Measurements from ENCODE around the gene RGL4. TPM values are rescaled to one million over a fixed set of nuclear protein-coding genes. Genes with fewer than 3 reads are reported as not detected.

The RGL4 gene
- total RNA-seq, 1 donor from 2014 or later: 1.2 TPM

DNA sequence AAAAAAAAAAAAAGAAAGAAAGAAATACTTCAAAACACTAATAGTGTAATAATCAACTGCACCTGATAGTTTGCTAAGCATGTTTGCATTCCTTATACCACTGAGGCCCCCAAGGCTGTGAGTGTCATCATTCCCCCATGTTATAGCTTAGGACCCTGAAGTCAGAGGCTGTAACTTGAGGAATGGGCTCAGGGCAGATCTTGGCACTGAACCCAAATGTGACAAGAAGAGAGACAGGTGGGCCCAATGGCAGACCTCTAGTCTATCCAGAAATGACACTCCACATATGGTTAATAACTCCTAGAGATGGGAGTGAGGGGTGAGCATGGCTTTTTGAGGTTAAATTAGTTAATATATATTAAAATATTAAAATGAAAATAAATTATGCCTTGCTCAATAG is 46.9 kb downstream of the RGL4 start:
- Histone ChIP-seq H3K9me3 (no peaks in the 10 kb centered on the region), H3K4me3 (no peak overlapping the region), H3K4me1 (no peaks in the 10 kb centered on the region), H3K27ac (no peak overlapping the region), H3K27me3 (no peaks in the 10 kb centered on the region), H3K36me3 (peaks cover 9% of the 10 kb centered on the region)
- DNase-seq (no peak), ATAC-seq (no peak)
- intact Hi-C loops (cut with DNase I): no loop called here
- TF ChIP-seq, protein P1, sequence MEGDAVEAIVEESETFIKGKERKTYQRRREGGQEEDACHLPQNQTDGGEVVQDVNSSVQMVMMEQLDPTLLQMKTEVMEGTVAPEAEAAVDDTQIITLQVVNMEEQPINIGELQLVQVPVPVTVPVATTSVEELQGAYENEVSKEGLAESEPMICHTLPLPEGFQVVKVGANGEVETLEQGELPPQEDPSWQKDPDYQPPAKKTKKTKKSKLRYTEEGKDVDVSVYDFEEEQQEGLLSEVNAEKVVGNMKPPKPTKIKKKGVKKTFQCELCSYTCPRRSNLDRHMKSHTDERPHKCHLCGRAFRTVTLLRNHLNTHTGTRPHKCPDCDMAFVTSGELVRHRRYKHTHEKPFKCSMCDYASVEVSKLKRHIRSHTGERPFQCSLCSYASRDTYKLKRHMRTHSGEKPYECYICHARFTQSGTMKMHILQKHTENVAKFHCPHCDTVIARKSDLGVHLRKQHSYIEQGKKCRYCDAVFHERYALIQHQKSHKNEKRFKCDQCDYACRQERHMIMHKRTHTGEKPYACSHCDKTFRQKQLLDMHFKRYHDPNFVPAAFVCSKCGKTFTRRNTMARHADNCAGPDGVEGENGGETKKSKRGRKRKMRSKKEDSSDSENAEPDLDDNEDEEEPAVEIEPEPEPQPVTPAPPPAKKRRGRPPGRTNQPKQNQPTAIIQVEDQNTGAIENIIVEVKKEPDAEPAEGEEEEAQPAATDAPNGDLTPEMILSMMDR (IDR thresholded peaks at IDR 0.05): no peak

DNA sequence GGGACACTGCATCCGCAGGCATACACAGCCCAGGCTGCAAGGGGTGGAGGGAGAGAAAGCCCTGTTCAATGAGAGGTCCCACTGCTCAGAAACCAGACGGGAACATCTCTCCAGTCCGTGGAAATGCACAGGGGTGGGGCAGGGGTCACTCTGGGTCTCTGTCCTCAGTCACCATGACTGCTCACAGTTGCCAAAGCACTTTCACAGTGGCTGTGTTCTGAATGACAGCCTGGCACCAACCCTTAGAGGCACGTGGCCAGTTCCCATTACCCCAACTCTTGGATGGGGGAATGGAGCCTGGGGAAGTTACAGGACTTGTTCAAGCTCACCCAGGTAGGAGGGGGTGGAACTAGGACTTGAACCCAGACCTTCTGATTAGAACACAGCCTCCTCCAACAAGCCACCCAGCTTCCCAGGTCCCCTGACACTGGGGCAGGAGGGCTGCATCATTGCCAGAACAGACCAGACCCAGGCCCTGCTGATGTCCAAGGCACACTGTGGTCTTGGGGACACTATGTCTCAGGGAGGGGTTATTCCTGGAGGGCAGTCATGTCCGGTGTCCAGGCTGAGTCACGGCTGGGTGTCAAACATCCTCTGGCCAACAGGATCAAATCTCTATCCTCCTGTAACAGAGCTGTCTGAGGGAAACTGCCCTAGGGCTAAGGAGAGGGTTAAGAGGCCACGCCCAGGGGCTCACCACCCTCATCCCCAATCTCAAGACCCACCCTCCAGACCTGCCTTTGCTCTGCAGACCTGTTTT is 51.9 kb downstream of the RGL4 start:
- TF ChIP-seq, protein P1 (IDR thresholded peaks at IDR 0.05): no peak
- ATAC-seq: peak; percentile 27
- Histone ChIP-seq H3K4me3 (no peak overlapping the region), H3K27ac (peak overlapping the region; percentile 11), H3K4me1 (no peaks in the 10 kb centered on the region), H3K36me3 (peaks cover 34% of the 10 kb centered on the region), H3K27me3 (no peaks in the 10 kb centered on the region), H3K9me3 (no peaks in the 10 kb centered on the region)
- no peak for DNase-seq
- intact Hi-C loops (cut with DNase I): no loop called here

DNA sequence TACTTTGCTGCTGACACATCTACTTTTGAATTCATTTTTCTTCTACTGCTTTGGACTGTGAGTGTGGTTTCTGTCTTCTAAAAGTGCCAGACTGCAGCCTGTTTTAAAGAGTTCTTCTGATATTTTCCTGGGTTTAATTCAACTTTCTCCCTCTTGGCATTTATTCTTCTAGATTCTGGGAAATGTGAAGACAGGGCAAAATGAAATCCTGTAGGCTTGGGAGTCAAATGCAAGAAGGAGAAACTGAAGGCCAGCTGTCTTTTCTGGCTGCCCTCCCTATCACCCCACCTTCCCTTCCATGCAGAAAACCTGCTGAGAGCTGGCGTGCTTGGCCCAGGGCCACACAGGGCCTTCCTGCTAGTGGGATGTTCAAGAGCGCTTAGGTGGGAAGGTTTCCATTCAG is 52.5 kb downstream of the RGL4 start:
- Histone ChIP-seq H3K36me3 (peaks cover 34% of the 10 kb centered on the region), H3K4me3 (no peak overlapping the region), H3K27ac (peak overlapping the region; percentile 11), H3K27me3 (no peaks in the 10 kb centered on the region), H3K4me1 (no peaks in the 10 kb centered on the region), H3K9me3 (no peaks in the 10 kb centered on the region)
- TF ChIP-seq, protein P1 (IDR thresholded peaks at IDR 0.05): no peak
- intact Hi-C loops (cut with DNase I): no loop called here
- no peak for ATAC-seq
- no peak for DNase-seq

DNA sequence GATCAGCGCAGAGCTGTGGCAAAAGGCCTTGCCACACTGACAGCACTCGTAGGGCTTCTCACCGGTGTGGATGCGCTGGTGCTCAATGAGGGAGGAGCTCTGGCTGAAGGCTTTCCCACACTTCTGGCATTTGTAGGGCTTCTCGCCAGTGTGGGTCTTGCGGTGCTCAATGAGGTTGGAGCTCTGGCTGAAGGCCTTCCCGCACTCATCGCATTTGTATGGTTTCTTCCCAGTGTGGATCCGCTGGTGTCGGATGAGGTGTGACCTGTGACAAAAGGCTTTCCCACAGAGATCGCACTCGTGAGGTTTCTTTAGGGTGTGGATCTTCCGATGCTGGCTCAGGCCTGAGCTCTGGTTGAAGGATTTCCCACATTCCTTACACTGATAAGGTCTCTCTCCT is 53.2 kb downstream of the RGL4 start:
- intact Hi-C loops (cut with DNase I): no loop called here
- H3K4me1 ChIP-seq: no peaks in the 10 kb centered on the region
- DNase-seq (no peak), ATAC-seq (no peak)
- H3K27me3 ChIP-seq: no peaks in the 10 kb centered on the region
- TF ChIP-seq, protein P1 (IDR thresholded peaks at IDR 0.05): no peak
- peaks cover 34% of the 10 kb centered on the region for H3K36me3 ChIP-seq
- H3K9me3 ChIP-seq: no peaks in the 10 kb centered on the region
- H3K4me3 ChIP-seq: no peak overlapping the region
- H3K27ac ChIP-seq: no peak overlapping the region

DNA sequence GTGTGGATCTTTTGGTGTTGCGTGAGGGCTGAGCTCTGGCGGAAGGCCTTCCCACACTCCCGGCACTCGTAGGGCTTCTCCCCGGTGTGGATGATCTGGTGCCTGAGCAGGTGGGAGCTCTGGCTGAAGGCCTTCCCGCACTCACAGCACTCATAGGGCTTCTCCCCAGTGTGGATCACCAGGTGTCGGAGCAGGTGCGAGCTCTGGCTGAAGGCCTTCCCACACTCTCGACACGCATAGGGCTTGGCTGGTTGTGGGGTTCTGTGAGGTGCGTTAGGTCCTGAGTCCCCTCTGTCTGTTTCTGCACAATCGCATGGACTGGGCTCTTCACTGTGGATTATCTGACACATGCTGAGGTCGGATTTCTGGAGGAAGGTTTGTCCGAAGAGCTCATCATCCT is 53.7 kb downstream of the RGL4 start:
- H3K36me3 ChIP-seq: peaks cover 34% of the 10 kb centered on the region
- intact Hi-C loops (cut with DNase I): no loop called here
- H3K27ac ChIP-seq: no peak overlapping the region
- H3K4me3 ChIP-seq: no peak overlapping the region
- no peaks in the 10 kb centered on the region for H3K27me3 ChIP-seq
- DNase-seq: no peak
- H3K9me3 ChIP-seq: no peaks in the 10 kb centered on the region
- no peak for ATAC-seq
- H3K4me1 ChIP-seq: no peaks in the 10 kb centered on the region
- TF ChIP-seq, protein P1 (IDR thresholded peaks at IDR 0.05): no peak
